IMR-90 (cell line): ENCODE data around the gene PADI6.

Experiments used
- BHLHE40 ChIP-seq: fragments of 150-350 bp; IDR thresholded peaks from 2 replicates; pipeline ENCODE4 v1.6.1; 2016; ENCODE audit warnings: mild to moderate bottlenecking, low read depth, low read length
- CEBPB ChIP-seq: IDR thresholded peaks from 2 replicates; pipeline ENCODE4 v1.6.1; 2012; ENCODE audit warnings: low read depth, low read length, improper control_type of control experiment
- CHD1 ChIP-seq: IDR thresholded peaks from 2 replicates; pipeline ENCODE4 v1.6.1; 2012; ENCODE audit warnings: low read depth, low read length, improper control_type of control experiment
- FOS ChIP-seq: fragments of 150-350 bp; IDR thresholded peaks from 2 replicates; pipeline ENCODE4 v1.6.1; 2016; ENCODE audit warnings: low read depth, low read length
- MAFK ChIP-seq: IDR thresholded peaks from 2 replicates; pipeline ENCODE4 v1.6.1; 2012; ENCODE audit warnings: low read depth, low read length, improper control_type of control experiment
- MXI1 ChIP-seq: IDR thresholded peaks from 2 replicates; pipeline ENCODE4 v1.6.1; 2012; ENCODE audit warnings: low read depth, mild to moderate bottlenecking, low read length, moderate library complexity, borderline replicate concordance
- POLR2A ChIP-seq: IDR thresholded peaks from 2 replicates; pipeline ENCODE4 v1.6.1; 2012; ENCODE audit warnings: mild to moderate bottlenecking, low read depth, low read length
- RCOR1 ChIP-seq: IDR thresholded peaks from 2 replicates; pipeline ENCODE4 v1.6.1; 2012; ENCODE audit warnings: mild to moderate bottlenecking, low read length, improper control_type of control experiment; ENCODE audit not compliant: insufficient replicate concordance
- RFX5 ChIP-seq: IDR thresholded peaks from 2 replicates; pipeline ENCODE4 v1.8.0; 2012; ENCODE audit warnings: low read depth, mild to moderate bottlenecking, low read length, moderate library complexity
- SMC3 ChIP-seq: fragments of 150-350 bp; IDR thresholded peaks from 2 replicates; pipeline ENCODE4 v1.6.1; 2016; ENCODE audit warnings: low read depth, mild to moderate bottlenecking, antibody characterized with exemption, low read length, moderate library complexity
- TF ChIP-seq, protein P1 (sequence below): conservative IDR thresholded peaks from 2 replicates; pipeline ENCODE4 v1.5.1; 2012; ENCODE audit warnings: mild to moderate bottlenecking, low read depth, low read length, improper control_type of control experiment
- TF ChIP-seq, protein P2 (sequence below): fragments of 150-350 bp; IDR thresholded peaks from 2 replicates; pipeline ENCODE4 v1.6.1; 2017; ENCODE audit warnings: mild to moderate bottlenecking, antibody characterized with exemption, low read length, low read depth
- TF ChIP-seq, protein P3 (sequence below): fragments of 150-350 bp; IDR thresholded peaks from 2 replicates; pipeline ENCODE4 v1.6.1; 2016; ENCODE audit warnings: low read depth, mild to moderate bottlenecking, low read length, moderate library complexity, borderline replicate concordance

DNA sequence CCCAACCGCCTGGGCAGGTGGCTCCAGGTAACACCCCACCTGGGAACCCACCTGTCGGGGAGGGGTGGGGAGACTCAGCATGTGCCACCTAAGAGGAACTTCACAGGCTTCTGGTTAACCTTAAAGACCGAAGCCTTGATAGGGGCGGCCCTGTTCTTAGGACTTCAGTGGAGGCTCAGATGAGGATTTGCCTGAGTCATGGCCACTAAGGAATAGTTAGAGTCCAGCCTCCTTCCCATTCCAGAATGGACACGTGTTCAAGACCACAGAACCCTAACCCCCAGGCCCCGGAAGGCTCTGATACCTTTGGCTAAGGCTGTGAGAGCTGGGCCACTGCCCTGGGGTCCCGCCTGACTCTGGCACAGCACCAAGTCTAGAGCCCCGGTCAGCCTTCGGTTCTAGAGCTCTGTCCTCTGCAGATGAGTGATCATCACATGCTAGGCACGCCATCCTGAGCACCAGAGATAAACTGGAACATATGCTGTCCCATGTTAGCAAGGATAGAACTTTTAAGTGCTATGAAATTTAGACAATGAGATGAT is 20.3 kb downstream of the PADI6 start:
- TF ChIP-seq, protein P1, sequence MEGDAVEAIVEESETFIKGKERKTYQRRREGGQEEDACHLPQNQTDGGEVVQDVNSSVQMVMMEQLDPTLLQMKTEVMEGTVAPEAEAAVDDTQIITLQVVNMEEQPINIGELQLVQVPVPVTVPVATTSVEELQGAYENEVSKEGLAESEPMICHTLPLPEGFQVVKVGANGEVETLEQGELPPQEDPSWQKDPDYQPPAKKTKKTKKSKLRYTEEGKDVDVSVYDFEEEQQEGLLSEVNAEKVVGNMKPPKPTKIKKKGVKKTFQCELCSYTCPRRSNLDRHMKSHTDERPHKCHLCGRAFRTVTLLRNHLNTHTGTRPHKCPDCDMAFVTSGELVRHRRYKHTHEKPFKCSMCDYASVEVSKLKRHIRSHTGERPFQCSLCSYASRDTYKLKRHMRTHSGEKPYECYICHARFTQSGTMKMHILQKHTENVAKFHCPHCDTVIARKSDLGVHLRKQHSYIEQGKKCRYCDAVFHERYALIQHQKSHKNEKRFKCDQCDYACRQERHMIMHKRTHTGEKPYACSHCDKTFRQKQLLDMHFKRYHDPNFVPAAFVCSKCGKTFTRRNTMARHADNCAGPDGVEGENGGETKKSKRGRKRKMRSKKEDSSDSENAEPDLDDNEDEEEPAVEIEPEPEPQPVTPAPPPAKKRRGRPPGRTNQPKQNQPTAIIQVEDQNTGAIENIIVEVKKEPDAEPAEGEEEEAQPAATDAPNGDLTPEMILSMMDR, result no peak
- TF ChIP-seq FOS (no peak), POLR2A (no peak), CEBPB (no peak), MXI1 (no peak), RCOR1 (no peak), SMC3 (no peak), MAFK (no peak), RFX5 (no peak), BHLHE40 (no peak), CHD1 (no peak)
- TF ChIP-seq, protein P2, sequence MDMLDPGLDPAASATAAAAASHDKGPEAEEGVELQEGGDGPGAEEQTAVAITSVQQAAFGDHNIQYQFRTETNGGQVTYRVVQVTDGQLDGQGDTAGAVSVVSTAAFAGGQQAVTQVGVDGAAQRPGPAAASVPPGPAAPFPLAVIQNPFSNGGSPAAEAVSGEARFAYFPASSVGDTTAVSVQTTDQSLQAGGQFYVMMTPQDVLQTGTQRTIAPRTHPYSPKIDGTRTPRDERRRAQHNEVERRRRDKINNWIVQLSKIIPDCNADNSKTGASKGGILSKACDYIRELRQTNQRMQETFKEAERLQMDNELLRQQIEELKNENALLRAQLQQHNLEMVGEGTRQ, result no peak
- TF ChIP-seq, protein P3, sequence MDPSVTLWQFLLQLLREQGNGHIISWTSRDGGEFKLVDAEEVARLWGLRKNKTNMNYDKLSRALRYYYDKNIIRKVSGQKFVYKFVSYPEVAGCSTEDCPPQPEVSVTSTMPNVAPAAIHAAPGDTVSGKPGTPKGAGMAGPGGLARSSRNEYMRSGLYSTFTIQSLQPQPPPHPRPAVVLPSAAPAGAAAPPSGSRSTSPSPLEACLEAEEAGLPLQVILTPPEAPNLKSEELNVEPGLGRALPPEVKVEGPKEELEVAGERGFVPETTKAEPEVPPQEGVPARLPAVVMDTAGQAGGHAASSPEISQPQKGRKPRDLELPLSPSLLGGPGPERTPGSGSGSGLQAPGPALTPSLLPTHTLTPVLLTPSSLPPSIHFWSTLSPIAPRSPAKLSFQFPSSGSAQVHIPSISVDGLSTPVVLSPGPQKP, result no peak
